ENCODE data around the gene TLCD3A.

TLCD3A gene

GRCh38 chr17:732067-732901 lies at the start of gene TLCD3A:
Gene TLCD3A, plus strand, starts transcription at chr17:732596. Its CDS starts 52 bp downstream, at chr17:732648.
- DNase-seq (ENCODE audit: low read depth, low spot score) = no peak

GRCh38 chr17:683040-683439 lies 49.4 kb upstream of the TLCD3A start:
- Histone ChIP-seq H3K36me3 (ENCODE audit: insufficient read depth, insufficient read length, low read length) (peaks cover 5% of the 10 kb centered on the region), H3K4me1 (ENCODE audit: insufficient read depth, insufficient read length) (peaks cover 4% of the 10 kb centered on the region), H3K27me3 (ENCODE audit: insufficient read depth, insufficient read length) (no peaks in the 10 kb centered on the region), H3K4me3 (ENCODE audit: insufficient read length, low read depth) (no peak overlapping the region), H3K9ac (ENCODE audit: insufficient read length, low read depth) (no peak overlapping the region), H3K9me3 (ENCODE audit: insufficient read depth, low read length) (no peaks in the 10 kb centered on the region)
- TF ChIP-seq YY1 (IDR thresholded peaks at IDR 0.05; ENCODE audit: insufficient read depth, insufficient read length) = no peak
- no peak for TF ChIP-seq SUZ12 (IDR thresholded peaks at IDR 0.05; ENCODE audit: extremely low read depth, insufficient read depth, insufficient read length)
- TF ChIP-seq ZNF274 (IDR thresholded peaks at IDR 0.05; ENCODE audit: low read depth, low read length) = no peak
- DNase-seq (ENCODE audit: low read depth, low spot score) = no peak

More at GRCh38 chr17:732067-732901, at the start of gene TLCD3A:
- Histone ChIP-seq H3K27me3 (ENCODE audit: insufficient read depth, insufficient read length) (peaks cover 13% of the 10 kb centered on the region), H3K9me3 (ENCODE audit: insufficient read depth, low read length) (no peaks in the 10 kb centered on the region), H3K4me3 (ENCODE audit: insufficient read length, low read depth) (peak within 1 kb of the TSS; percentile 53), H3K36me3 (ENCODE audit: insufficient read depth, insufficient read length, low read length) (peaks cover 3% of the 10 kb centered on the region), H3K9ac (ENCODE audit: insufficient read length, low read depth) (peak within 1 kb of the TSS; percentile 82), H3K4me1 (ENCODE audit: insufficient read depth, insufficient read length) (no peaks in the 10 kb centered on the region)
- TF ChIP-seq ZNF274 (IDR thresholded peaks at IDR 0.05; ENCODE audit: low read depth, low read length) (no peak), SUZ12 (IDR thresholded peaks at IDR 0.05; ENCODE audit: extremely low read depth, insufficient read depth, insufficient read length) (no peak), YY1 (IDR thresholded peaks at IDR 0.05; ENCODE audit: insufficient read depth, insufficient read length) (no peak)

- no peak for DNase-seq (ENCODE audit: low read depth, low spot score)
Observed at GRCh38 chr17:683499-684254, 48.7 kb upstream of the TLCD3A start.

GRCh38 chr17:685006-685405 lies 47.4 kb upstream of the TLCD3A start:
- H3K4me3 ChIP-seq (ENCODE audit: insufficient read length, low read depth) = no peak overlapping the region
- H3K4me1 ChIP-seq (ENCODE audit: insufficient read depth, insufficient read length) = peaks cover 4% of the 10 kb centered on the region
- no peak for TF ChIP-seq SUZ12 (IDR thresholded peaks at IDR 0.05; ENCODE audit: extremely low read depth, insufficient read depth, insufficient read length)
- no peak for TF ChIP-seq YY1 (IDR thresholded peaks at IDR 0.05; ENCODE audit: insufficient read depth, insufficient read length)
- no peak for TF ChIP-seq ZNF274 (IDR thresholded peaks at IDR 0.05; ENCODE audit: low read depth, low read length)
- no peak overlapping the region for H3K9ac ChIP-seq (ENCODE audit: insufficient read length, low read depth)
- H3K9me3 ChIP-seq (ENCODE audit: insufficient read depth, low read length) = no peaks in the 10 kb centered on the region
- H3K36me3 ChIP-seq (ENCODE audit: insufficient read depth, insufficient read length, low read length) = peaks cover 19% of the 10 kb centered on the region
- no peak for DNase-seq (ENCODE audit: low read depth, low spot score)
- H3K27me3 ChIP-seq (ENCODE audit: insufficient read depth, insufficient read length) = no peaks in the 10 kb centered on the region

More at GRCh38 chr17:683499-684254, 48.7 kb upstream of the TLCD3A start:
- Histone ChIP-seq H3K4me3 (ENCODE audit: insufficient read length, low read depth) (no peak overlapping the region), H3K4me1 (ENCODE audit: insufficient read depth, insufficient read length) (peaks cover 4% of the 10 kb centered on the region), H3K36me3 (ENCODE audit: insufficient read depth, insufficient read length, low read length) (peaks cover 9% of the 10 kb centered on the region), H3K9ac (ENCODE audit: insufficient read length, low read depth) (no peak overlapping the region), H3K9me3 (ENCODE audit: insufficient read depth, low read length) (no peaks in the 10 kb centered on the region), H3K27me3 (ENCODE audit: insufficient read depth, insufficient read length) (no peaks in the 10 kb centered on the region)
- no peak for TF ChIP-seq ZNF274 (IDR thresholded peaks at IDR 0.05; ENCODE audit: low read depth, low read length)
- TF ChIP-seq YY1 (IDR thresholded peaks at IDR 0.05; ENCODE audit: insufficient read depth, insufficient read length) = no peak
- TF ChIP-seq SUZ12 (IDR thresholded peaks at IDR 0.05; ENCODE audit: extremely low read depth, insufficient read depth, insufficient read length) = no peak

- Histone ChIP-seq H3K9me3 (ENCODE audit: insufficient read depth, low read length) (no peaks in the 10 kb centered on the region), H3K9ac (ENCODE audit: insufficient read length, low read depth) (no peak overlapping the region), H3K27me3 (ENCODE audit: insufficient read depth, insufficient read length) (no peaks in the 10 kb centered on the region), H3K4me1 (ENCODE audit: insufficient read depth, insufficient read length) (no peaks in the 10 kb centered on the region), H3K36me3 (ENCODE audit: insufficient read depth, insufficient read length, low read length) (peaks cover 36% of the 10 kb centered on the region), H3K4me3 (ENCODE audit: insufficient read length, low read depth) (no peak overlapping the region)
- DNase-seq (ENCODE audit: low read depth, low spot score) = no peak
- TF ChIP-seq YY1 (IDR thresholded peaks at IDR 0.05; ENCODE audit: insufficient read depth, insufficient read length) (no peak), ZNF274 (IDR thresholded peaks at IDR 0.05; ENCODE audit: low read depth, low read length) (no peak)
Observed at GRCh38 chr17:688100-688989, 44.1 kb upstream of the TLCD3A start.

- no peak for DNase-seq (ENCODE audit: low read depth, low spot score)
- Histone ChIP-seq H3K4me1 (ENCODE audit: insufficient read depth, insufficient read length) (no peaks in the 10 kb centered on the region), H3K9me3 (ENCODE audit: insufficient read depth, low read length) (no peaks in the 10 kb centered on the region), H3K4me3 (ENCODE audit: insufficient read length, low read depth) (no peak overlapping the region), H3K27me3 (ENCODE audit: insufficient read depth, insufficient read length) (no peaks in the 10 kb centered on the region), H3K9ac (ENCODE audit: insufficient read length, low read depth) (no peak overlapping the region), H3K36me3 (ENCODE audit: insufficient read depth, insufficient read length, low read length) (peaks cover 34% of the 10 kb centered on the region)
- TF ChIP-seq YY1 (IDR thresholded peaks at IDR 0.05; ENCODE audit: insufficient read depth, insufficient read length) = no peak
- no peak for TF ChIP-seq SUZ12 (IDR thresholded peaks at IDR 0.05; ENCODE audit: extremely low read depth, insufficient read depth, insufficient read length)
- TF ChIP-seq ZNF274 (IDR thresholded peaks at IDR 0.05; ENCODE audit: low read depth, low read length) = no peak
Observed at GRCh38 chr17:689556-690275, 42.7 kb upstream of the TLCD3A start.

Measured in NT2/D1 (cell line).